ENCODE data around the gene SLC10A7. TPM values are rescaled to one million over a fixed set of nuclear protein-coding genes. Genes with fewer than 3 reads are reported as not detected.

SLC10A7 gene
- total and polyA plus RNA-seq, 2 donors (not counting 1 experiment from before 2014, with no cell fraction given): 5.7 to 18.3 TPM

DNA sequence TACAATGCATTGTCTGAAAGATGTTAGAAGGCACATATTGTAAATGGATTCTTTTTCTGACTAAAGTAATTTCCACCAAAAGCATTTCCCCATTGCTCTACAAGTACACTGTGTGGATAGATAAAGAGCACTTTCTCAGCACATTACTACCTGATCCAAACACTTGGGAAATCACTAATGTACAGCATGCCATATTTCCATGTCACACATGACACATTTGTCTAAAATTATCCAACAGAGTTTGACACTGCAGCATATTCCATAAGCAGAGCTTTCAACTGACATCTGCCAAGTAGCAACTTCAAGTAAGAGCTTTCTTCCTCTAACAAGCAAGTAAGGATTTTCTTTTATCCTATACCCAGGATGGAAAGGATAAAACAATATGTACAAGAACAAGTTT lies 257.9 kb downstream of the SLC10A7 start:
- H3K36me3 ChIP-seq (replicated peaks in 1 of 2; ENCODE audit: control extremely low read depth in 1 of 2, control insufficient read depth in 1 of 2, extremely low read depth in 1 of 2, insufficient read depth in 2 of 2, low read length in 1 of 2): peaks cover 0 to 2% of the 10 kb centered on the region in 2 experiments
- Mint-ChIP-seq H3K4me3 (no peak overlapping the region), H3K27ac (no peak overlapping the region), H3K27me3 (no peaks in the 10 kb centered on the region), H3K9me3 (ENCODE audit: insufficient read depth) (no peaks in the 10 kb centered on the region), H3K4me1 (no peaks in the 10 kb centered on the region)
- H3K9me3 ChIP-seq (ENCODE audit: control extremely low read depth in 1 of 3, control insufficient read depth in 2 of 3, insufficient read depth in 1 of 3, low read length in 2 of 3): no peaks in the 10 kb centered on the region
- DNase-seq: no peak
- H2AFZ ChIP-seq (ENCODE audit: insufficient read depth, low read depth, low read length, poor library complexity, severe bottlenecking): no peak overlapping the region
- H3K9ac ChIP-seq (ENCODE audit: low read length): no peak overlapping the region
- ATAC-seq (ENCODE audit: low read depth): no peak
- no peaks in the 10 kb centered on the region for H3K27me3 ChIP-seq (replicated peaks in 1 of 4; ENCODE audit: control extremely low read depth in 1 of 4, control insufficient read depth in 3 of 4, insufficient read depth in 4 of 4, low read length in 3 of 4)
- no peak overlapping the region for H3K27ac ChIP-seq (ENCODE audit: low read length in 2 of 2)
- intact Hi-C loops (cut with micrococcal nuclease): no loop called here
- ChIA-PET POLR2A (no interaction called here), CTCF (no interaction called here)
- no peak for TF ChIP-seq EZH2 (IDR thresholded peaks at IDR 0.05; ENCODE audit: borderline replicate concordance, insufficient read depth, low read depth, low read length, poor library complexity, severe bottlenecking)
- TF ChIP-seq, protein P1, sequence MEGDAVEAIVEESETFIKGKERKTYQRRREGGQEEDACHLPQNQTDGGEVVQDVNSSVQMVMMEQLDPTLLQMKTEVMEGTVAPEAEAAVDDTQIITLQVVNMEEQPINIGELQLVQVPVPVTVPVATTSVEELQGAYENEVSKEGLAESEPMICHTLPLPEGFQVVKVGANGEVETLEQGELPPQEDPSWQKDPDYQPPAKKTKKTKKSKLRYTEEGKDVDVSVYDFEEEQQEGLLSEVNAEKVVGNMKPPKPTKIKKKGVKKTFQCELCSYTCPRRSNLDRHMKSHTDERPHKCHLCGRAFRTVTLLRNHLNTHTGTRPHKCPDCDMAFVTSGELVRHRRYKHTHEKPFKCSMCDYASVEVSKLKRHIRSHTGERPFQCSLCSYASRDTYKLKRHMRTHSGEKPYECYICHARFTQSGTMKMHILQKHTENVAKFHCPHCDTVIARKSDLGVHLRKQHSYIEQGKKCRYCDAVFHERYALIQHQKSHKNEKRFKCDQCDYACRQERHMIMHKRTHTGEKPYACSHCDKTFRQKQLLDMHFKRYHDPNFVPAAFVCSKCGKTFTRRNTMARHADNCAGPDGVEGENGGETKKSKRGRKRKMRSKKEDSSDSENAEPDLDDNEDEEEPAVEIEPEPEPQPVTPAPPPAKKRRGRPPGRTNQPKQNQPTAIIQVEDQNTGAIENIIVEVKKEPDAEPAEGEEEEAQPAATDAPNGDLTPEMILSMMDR (IDR thresholded peaks at IDR 0.05): no peak
- H4K20me1 ChIP-seq (ENCODE audit: control insufficient read depth, insufficient read depth, low read length, poor library complexity, severe bottlenecking): no peaks in the 10 kb centered on the region
- H3K4me2 ChIP-seq (replicated peaks; ENCODE audit: low read depth, low read length, poor library complexity, severe bottlenecking): no peak overlapping the region
- H3K4me3 ChIP-seq (ENCODE audit: control extremely low read depth in 1 of 5, extremely low read depth in 1 of 5, insufficient read depth in 1 of 5, low read depth in 2 of 5, low read length in 4 of 5): no peak overlapping the region
- H3K79me2 ChIP-seq (ENCODE audit: control insufficient read depth, insufficient read depth, low read length): no peaks in the 10 kb centered on the region
- H3K4me1 ChIP-seq (ENCODE audit: control insufficient read depth in 2 of 2, insufficient read depth in 2 of 2, low read length in 2 of 2): no peaks in the 10 kb centered on the region

DNA sequence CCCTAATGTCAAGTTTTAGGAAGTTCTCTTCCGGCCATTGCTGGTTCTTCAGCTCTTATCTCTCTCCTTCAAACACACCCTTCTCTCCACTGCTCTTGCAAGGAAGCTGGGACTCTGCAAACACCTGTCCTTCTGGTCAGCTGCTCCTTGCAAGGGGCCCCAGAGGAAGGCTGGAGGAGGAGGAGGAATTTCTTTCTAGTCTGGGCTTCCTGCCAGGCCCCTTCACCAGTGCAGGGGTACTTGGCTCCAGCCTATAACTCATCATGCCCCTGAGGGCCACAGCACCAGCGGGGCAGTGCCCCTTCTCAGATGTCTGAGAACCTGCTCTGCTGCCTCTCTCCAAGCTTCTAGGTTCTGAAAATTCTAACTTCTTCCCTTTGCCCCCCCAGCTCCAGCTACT lies 260.7 kb downstream of the SLC10A7 start:
- H3K27ac Mint-ChIP-seq: no peak overlapping the region
- ATAC-seq (ENCODE audit: low read depth): no peak
- Histone ChIP-seq H3K4me1 (ENCODE audit: control insufficient read depth in 2 of 2, insufficient read depth in 2 of 2, low read length in 2 of 2) (no peaks in the 10 kb centered on the region), H4K20me1 (ENCODE audit: control insufficient read depth, insufficient read depth, low read length, poor library complexity, severe bottlenecking) (no peaks in the 10 kb centered on the region), H3K36me3 (replicated peaks in 1 of 2; ENCODE audit: control extremely low read depth in 1 of 2, control insufficient read depth in 1 of 2, extremely low read depth in 1 of 2, insufficient read depth in 2 of 2, low read length in 1 of 2) (peaks cover 0 to 2% of the 10 kb centered on the region in 2 experiments), H3K9ac (ENCODE audit: low read length) (no peak overlapping the region), H3K4me3 (ENCODE audit: control extremely low read depth in 1 of 5, extremely low read depth in 1 of 5, insufficient read depth in 1 of 5, low read depth in 2 of 5, low read length in 4 of 5) (no peak overlapping the region), H2AFZ (ENCODE audit: insufficient read depth, low read depth, low read length, poor library complexity, severe bottlenecking) (no peak overlapping the region), H3K79me2 (ENCODE audit: control insufficient read depth, insufficient read depth, low read length) (no peaks in the 10 kb centered on the region), H3K27ac (ENCODE audit: low read length in 2 of 2) (no peak overlapping the region), H3K4me2 (replicated peaks; ENCODE audit: low read depth, low read length, poor library complexity, severe bottlenecking) (no peak overlapping the region), H3K9me3 (ENCODE audit: control extremely low read depth in 1 of 3, control insufficient read depth in 2 of 3, insufficient read depth in 1 of 3, low read length in 2 of 3) (no peaks in the 10 kb centered on the region), H3K27me3 (replicated peaks in 1 of 4; ENCODE audit: control extremely low read depth in 1 of 4, control insufficient read depth in 3 of 4, insufficient read depth in 4 of 4, low read length in 3 of 4) (no peaks in the 10 kb centered on the region)
- no peaks in the 10 kb centered on the region for H3K9me3 Mint-ChIP-seq (ENCODE audit: insufficient read depth)
- DNase-seq: no peak
- H3K4me1 Mint-ChIP-seq: no peaks in the 10 kb centered on the region
- 91% methylated on average over 2 of the region's 2 CpGs for WGBS (ENCODE audit: insufficient coverage)
- TF ChIP-seq, protein P1 (IDR thresholded peaks at IDR 0.05): no peak
- TF ChIP-seq EZH2 (IDR thresholded peaks at IDR 0.05; ENCODE audit: borderline replicate concordance, insufficient read depth, low read depth, low read length, poor library complexity, severe bottlenecking): no peak
- intact Hi-C loops (cut with micrococcal nuclease): no loop called here
- ChIA-PET CTCF (no interaction called here), POLR2A (no interaction called here)
- no peak overlapping the region for H3K4me3 Mint-ChIP-seq
- no peaks in the 10 kb centered on the region for H3K27me3 Mint-ChIP-seq

All from B cell (primary cell).